Measurements from ENCODE around the gene SLC44A3.

GRCh38 chr1:94807742-94808491 lies 12.2 kb upstream of the SLC44A3 start:
- TF ChIP-seq EZH2 (optimal IDR thresholded peaks at IDR 0.05; ENCODE audit: low read depth, low read length) (no peak), CTCF (IDR thresholded peaks at IDR 0.05; ENCODE audit: low read length) (no peak), EZH2phosphoT487 (IDR thresholded peaks at IDR 0.05; ENCODE audit: low read length) (no peak)
